ENCODE data around the gene MPP2.
A peak's percentile ranks its signal among the peaks of the same experiment; 100 is the strongest.
"Not testable (repeated sequence)": the region's sequence is repeated elsewhere in the genome, so short reads cannot be mapped to it uniquely, and the experiment has no call there.

Gene MPP2

GRCh38 chr17:43900858-43901754 lies 6.2 kb downstream of the MPP2 start:
- no peak for DNase-seq

GRCh38 chr17:43900183-43900857 lies 7.0 kb downstream of the MPP2 start:
- no peak for DNase-seq

GRCh38 chr17:43898446-43898845 lies 8.9 kb downstream of the MPP2 start:
- no peak for DNase-seq

- no peak for DNase-seq
These were observed 9.5 kb downstream of the MPP2 start for GRCh38 chr17:43897831-43898230.

- DNase-seq = not testable (repeated sequence)
These were observed 12.8 kb downstream of the MPP2 start for GRCh38 chr17:43894494-43894893.

GRCh38 chr17:43892647-43892952 lies 14.7 kb downstream of the MPP2 start:
- DNase-seq = no peak

GRCh38 chr17:43891851-43892646 lies 15.3 kb downstream of the MPP2 start:
- DNase-seq = no peak

GRCh38 chr17:43890240-43890639 lies 17.1 kb downstream of the MPP2 start:
- DNase-seq = no peak

GRCh38 chr17:43888548-43888947 lies 18.8 kb downstream of the MPP2 start:
- no peak for DNase-seq

- no peak for DNase-seq
These were observed 24.4 kb downstream of the MPP2 start for GRCh38 chr17:43882761-43883415.

- no peak for DNase-seq
These were observed 25.4 kb downstream of the MPP2 start for GRCh38 chr17:43881758-43882505.

- DNase-seq = no peak
These were observed 26.2 kb downstream of the MPP2 start for GRCh38 chr17:43881181-43881580.

- DNase-seq = no peak
These were observed 26.8 kb downstream of the MPP2 start for GRCh38 chr17:43880420-43880991.

- DNase-seq = no peak
These were observed 27.5 kb downstream of the MPP2 start for GRCh38 chr17:43879723-43880419.

- peak; percentile 26 for DNase-seq
These were observed 28.8 kb downstream of the MPP2 start for GRCh38 chr17:43878260-43879175.

GRCh38 chr17:43877451-43878155 lies 29.7 kb downstream of the MPP2 start:
- DNase-seq = no peak

GRCh38 chr17:43877031-43877430 lies 30.3 kb downstream of the MPP2 start:
- no peak for DNase-seq

GRCh38 chr17:43875476-43876147 lies 31.7 kb downstream of the MPP2 start:
- no peak for DNase-seq

- DNase-seq = no peak
These were observed 33.0 kb downstream of the MPP2 start for GRCh38 chr17:43874293-43874692.

Data from KG1 (cell line).